Measurements from ENCODE around the gene WDR47.

- TF ChIP-seq CTCF (IDR thresholded peaks at IDR 0.05), result no peak
- TF ChIP-seq POLR2A (IDR thresholded peaks at IDR 0.05), result no peak
These were observed 1.3 kb downstream of the WDR47 start for GRCh38 chr1:109040627-109040988.
